ENCODE measurements around the gene EEPD1. TPM values are rescaled to one million over a fixed set of nuclear protein-coding genes. Genes with fewer than 3 reads are reported as not detected.

EEPD1 gene
- total RNA-seq, 1 experiment from 2014 or later: 48.0 TPM

DNA sequence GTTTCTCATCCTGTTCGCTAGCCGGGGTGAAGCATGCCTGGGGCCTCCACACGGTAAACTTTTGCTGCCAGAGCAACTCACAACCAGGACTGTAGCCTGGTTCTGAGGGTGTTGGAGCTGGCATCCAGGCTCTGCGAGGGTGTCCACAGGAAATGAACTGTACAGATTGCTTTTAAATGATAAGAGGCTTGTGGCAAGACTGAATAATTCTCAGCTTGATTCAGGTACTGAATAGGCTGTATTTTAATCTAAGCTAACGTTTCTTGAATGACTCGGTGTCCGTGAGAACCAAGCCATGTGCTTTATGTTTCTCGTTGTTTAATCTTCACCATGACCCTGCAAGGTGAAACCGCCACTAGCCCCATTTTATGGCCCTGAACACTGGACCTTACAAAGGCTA lies 49.3 kb downstream of the EEPD1 start:
- ATAC-seq (peak; percentile 13; the same call in 1 of the 2 replicates), DNase-seq (ENCODE audit: low read depth, low spot score) (no peak)
- POLR2A ChIA-PET: no interaction called here
- Histone ChIP-seq H3K27ac (ENCODE audit: low read length) (peak overlapping the region; percentile 9), H3K4me3 (ENCODE audit: low read depth in 2 of 2, low read length in 2 of 2) (no peak overlapping the region), H3K27me3 (ENCODE audit: control insufficient read depth, insufficient read depth, low read length) (no peaks in the 10 kb centered on the region), H3K9me3 (ENCODE audit: control insufficient read depth, insufficient read depth, low read depth, low read length) (no peaks in the 10 kb centered on the region), H3K4me1 (ENCODE audit: control insufficient read depth, insufficient read depth, low read length) (peaks cover 58% of the 10 kb centered on the region), H3K36me3 (ENCODE audit: control insufficient read depth, insufficient read depth, low read length) (no peaks in the 10 kb centered on the region)
- in situ Hi-C loops (cut with HindIII; ENCODE audit: low pct_unique_long_range_greater_than_20kb, low sequenced_read_pairs) (no loop called here), intact Hi-C loops (cut with micrococcal nuclease; ENCODE audit: unreplicated experiment) (no loop called here)
- TF ChIP-seq, protein P1, sequence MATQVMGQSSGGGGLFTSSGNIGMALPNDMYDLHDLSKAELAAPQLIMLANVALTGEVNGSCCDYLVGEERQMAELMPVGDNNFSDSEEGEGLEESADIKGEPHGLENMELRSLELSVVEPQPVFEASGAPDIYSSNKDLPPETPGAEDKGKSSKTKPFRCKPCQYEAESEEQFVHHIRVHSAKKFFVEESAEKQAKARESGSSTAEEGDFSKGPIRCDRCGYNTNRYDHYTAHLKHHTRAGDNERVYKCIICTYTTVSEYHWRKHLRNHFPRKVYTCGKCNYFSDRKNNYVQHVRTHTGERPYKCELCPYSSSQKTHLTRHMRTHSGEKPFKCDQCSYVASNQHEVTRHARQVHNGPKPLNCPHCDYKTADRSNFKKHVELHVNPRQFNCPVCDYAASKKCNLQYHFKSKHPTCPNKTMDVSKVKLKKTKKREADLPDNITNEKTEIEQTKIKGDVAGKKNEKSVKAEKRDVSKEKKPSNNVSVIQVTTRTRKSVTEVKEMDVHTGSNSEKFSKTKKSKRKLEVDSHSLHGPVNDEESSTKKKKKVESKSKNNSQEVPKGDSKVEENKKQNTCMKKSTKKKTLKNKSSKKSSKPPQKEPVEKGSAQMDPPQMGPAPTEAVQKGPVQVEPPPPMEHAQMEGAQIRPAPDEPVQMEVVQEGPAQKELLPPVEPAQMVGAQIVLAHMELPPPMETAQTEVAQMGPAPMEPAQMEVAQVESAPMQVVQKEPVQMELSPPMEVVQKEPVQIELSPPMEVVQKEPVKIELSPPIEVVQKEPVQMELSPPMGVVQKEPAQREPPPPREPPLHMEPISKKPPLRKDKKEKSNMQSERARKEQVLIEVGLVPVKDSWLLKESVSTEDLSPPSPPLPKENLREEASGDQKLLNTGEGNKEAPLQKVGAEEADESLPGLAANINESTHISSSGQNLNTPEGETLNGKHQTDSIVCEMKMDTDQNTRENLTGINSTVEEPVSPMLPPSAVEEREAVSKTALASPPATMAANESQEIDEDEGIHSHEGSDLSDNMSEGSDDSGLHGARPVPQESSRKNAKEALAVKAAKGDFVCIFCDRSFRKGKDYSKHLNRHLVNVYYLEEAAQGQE (IDR thresholded peaks at IDR 0.05; ENCODE audit: insufficient read depth in 1 of 2, low read depth in 2 of 2, low read length in 1 of 2): no peak
- TF ChIP-seq, protein P2, sequence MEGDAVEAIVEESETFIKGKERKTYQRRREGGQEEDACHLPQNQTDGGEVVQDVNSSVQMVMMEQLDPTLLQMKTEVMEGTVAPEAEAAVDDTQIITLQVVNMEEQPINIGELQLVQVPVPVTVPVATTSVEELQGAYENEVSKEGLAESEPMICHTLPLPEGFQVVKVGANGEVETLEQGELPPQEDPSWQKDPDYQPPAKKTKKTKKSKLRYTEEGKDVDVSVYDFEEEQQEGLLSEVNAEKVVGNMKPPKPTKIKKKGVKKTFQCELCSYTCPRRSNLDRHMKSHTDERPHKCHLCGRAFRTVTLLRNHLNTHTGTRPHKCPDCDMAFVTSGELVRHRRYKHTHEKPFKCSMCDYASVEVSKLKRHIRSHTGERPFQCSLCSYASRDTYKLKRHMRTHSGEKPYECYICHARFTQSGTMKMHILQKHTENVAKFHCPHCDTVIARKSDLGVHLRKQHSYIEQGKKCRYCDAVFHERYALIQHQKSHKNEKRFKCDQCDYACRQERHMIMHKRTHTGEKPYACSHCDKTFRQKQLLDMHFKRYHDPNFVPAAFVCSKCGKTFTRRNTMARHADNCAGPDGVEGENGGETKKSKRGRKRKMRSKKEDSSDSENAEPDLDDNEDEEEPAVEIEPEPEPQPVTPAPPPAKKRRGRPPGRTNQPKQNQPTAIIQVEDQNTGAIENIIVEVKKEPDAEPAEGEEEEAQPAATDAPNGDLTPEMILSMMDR (IDR thresholded peaks at IDR 0.05): no peak
- TF ChIP-seq SIN3A (IDR thresholded peaks at IDR 0.05; ENCODE audit: borderline replicate concordance, insufficient read depth, low read depth, low read length) (no peak), POLR2AphosphoS5 (IDR thresholded peaks at IDR 0.05; ENCODE audit: low read depth, low read length) (no peak), TCF7L2 (IDR thresholded peaks at IDR 0.05; ENCODE audit: low read depth, low read length) (no peak)
- BruUV-seq (replicated peaks): no TSS peak
- CTCF ChIA-PET: interaction anchor here (0.6 to 0.9 kb wide), 2 partner anchors 87 to 147 kb away, joined by 3 read pairs; no protein-coding TSS in a partner anchor

DNA sequence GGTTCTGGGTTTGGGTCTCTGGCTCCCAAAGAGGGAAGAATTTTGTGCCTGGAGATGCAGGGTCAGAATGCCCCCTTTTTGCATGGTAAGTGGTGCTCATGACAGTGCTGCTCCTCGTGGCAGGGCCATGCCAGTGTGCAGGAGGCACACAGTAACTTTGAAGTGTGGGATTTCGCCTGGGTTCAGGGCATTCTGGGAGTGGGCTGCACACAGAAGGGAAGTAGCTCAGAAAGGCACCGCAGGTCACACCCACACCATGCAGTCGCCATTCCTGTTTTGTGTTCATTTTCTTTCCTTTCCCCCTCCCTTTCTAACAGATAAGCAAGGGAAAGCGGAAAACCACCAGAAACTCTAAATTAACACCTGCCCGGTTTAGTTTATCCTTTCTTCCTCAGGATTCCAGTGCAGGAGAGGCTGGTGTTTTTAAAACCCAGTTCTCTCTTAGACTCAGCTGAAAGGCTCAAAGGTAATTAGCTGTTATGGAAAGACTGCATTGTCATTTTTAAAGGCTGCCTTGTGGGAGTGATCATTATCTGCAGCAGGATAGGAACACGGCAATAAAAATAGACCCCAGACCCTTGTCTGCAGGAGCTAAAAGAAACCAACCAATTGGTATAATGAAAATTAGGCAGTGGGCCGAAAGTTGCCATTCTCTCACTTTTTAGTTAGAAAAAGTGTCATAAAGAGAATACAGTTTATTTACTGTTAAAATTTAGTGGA lies 50.2 kb downstream of the EEPD1 start:
- POLR2A ChIA-PET: interaction anchor here (0.7 kb wide), 1 partner anchor 93 kb away, joined by 8 read pairs; no protein-coding TSS in a partner anchor
- intact Hi-C loops (cut with micrococcal nuclease; ENCODE audit: unreplicated experiment): no loop called here
- in situ Hi-C loops (cut with HindIII; ENCODE audit: low pct_unique_long_range_greater_than_20kb, low sequenced_read_pairs): no loop called here
- ATAC-seq: no peak
- DNase-seq (ENCODE audit: low read depth, low spot score): no peak
- no peaks in the 10 kb centered on the region for H3K36me3 ChIP-seq (ENCODE audit: control insufficient read depth, insufficient read depth, low read length)
- H3K27ac ChIP-seq (ENCODE audit: low read length): peak overlapping the region; percentile 9
- CTCF ChIA-PET: interaction anchor here (0.7 to 0.9 kb wide), 3 partner anchors 33 to 182 kb away, joined by 3 to 11 read pairs (median 11); no protein-coding TSS in a partner anchor
- H3K27me3 ChIP-seq (ENCODE audit: control insufficient read depth, insufficient read depth, low read length): no peaks in the 10 kb centered on the region
- no TSS peak for BruUV-seq (replicated peaks)
- TF ChIP-seq SIN3A (IDR thresholded peaks at IDR 0.05; ENCODE audit: borderline replicate concordance, insufficient read depth, low read depth, low read length) (no peak), TCF7L2 (IDR thresholded peaks at IDR 0.05; ENCODE audit: low read depth, low read length) (no peak), POLR2AphosphoS5 (IDR thresholded peaks at IDR 0.05; ENCODE audit: low read depth, low read length) (no peak)
- TF ChIP-seq, protein P1 (IDR thresholded peaks at IDR 0.05; ENCODE audit: insufficient read depth in 1 of 2, low read depth in 2 of 2, low read length in 1 of 2): no peak
- TF ChIP-seq, protein P2 (IDR thresholded peaks at IDR 0.05): no peak
- no peak overlapping the region for H3K4me3 ChIP-seq (ENCODE audit: low read depth in 2 of 2, low read length in 2 of 2)
- H3K4me1 ChIP-seq (ENCODE audit: control insufficient read depth, insufficient read depth, low read length): peaks cover 67% of the 10 kb centered on the region
- H3K9me3 ChIP-seq (ENCODE audit: control insufficient read depth, insufficient read depth, low read depth, low read length): no peaks in the 10 kb centered on the region

Measured in Panc1 (cell line).